Heart left ventricle (tissue), 16 donors: ENCODE results near the gene DCLRE1A. TPM values are rescaled to one million over a fixed set of nuclear protein-coding genes. Genes with fewer than 3 reads are reported as not detected.

Experiments used
- ATAC-seq, 4 donors: fragments of 200-7000 bp; cut with Tn5 transposase; one replicate each; pipeline ENCODE4 v1.9.1; 2020 to 2022; ENCODE audit warnings: moderate library complexity in 4 of 4, mild to moderate bottlenecking in 3 of 4, moderate number of reproducible peaks in 1 of 4
- DNase-seq, 5 donors: peaks; one replicate each; pipeline ENCODE4 v3.0.0-alpha.2; 2020
- H3K27ac ChIP-seq, 12 donors: fragments of 200-600 bp; sonication (generic) in 4 of 12; one replicate each; pipeline versions ENCODE4 v1.5.0 to v1.8.0; 2016 to 2022; ENCODE audit warnings: mild to moderate bottlenecking in 2 of 12
- H3K27me3 ChIP-seq, 9 donors: fragments of 200-600 bp; sonication (generic) in 2 of 9; one replicate each; pipeline versions ENCODE4 v1.5.1 to v1.8.0; 2016 to 2022; ENCODE audit warnings: mild to moderate bottlenecking in 3 of 9
- H3K36me3 ChIP-seq, 9 donors: fragments of 200-600 bp; sonication (generic) in 2 of 9; one replicate each; pipeline versions ENCODE4 v1.5.0 to v1.8.0; 2018 to 2022; ENCODE audit warnings: mild to moderate bottlenecking in 2 of 9
- H3K4me1 ChIP-seq, 12 donors: fragments of 200-600 bp; sonication (generic) in 4 of 12; one replicate each; pipeline versions ENCODE4 v1.5.0 to v1.8.0; 2016 to 2022; ENCODE audit warnings: mild to moderate bottlenecking in 3 of 12
- H3K4me3 ChIP-seq, 12 donors: fragments of 200-600 bp; sonication (generic) in 4 of 12; one replicate each; pipeline versions ENCODE4 v1.5.0 to v1.8.0; 2017 to 2022; ENCODE audit warnings: mild to moderate bottlenecking in 9 of 12, moderate library complexity in 4 of 12
- H3K9me3 ChIP-seq, 12 donors: fragments of 200-600 bp; sonication (generic) in 4 of 12; one replicate each; pipeline versions ENCODE4 v1.5.0 to v1.8.0; 2016 to 2022; ENCODE audit warnings: mild to moderate bottlenecking in 1 of 12
- POLR2A ChIP-seq, 2 donors: fragments of 450-650 bp; IDR thresholded peaks; one replicate each; pipeline ENCODE4 v1.6.1; 2017; ENCODE audit warnings: antibody characterized with exemption in 2 of 2, mild to moderate bottlenecking in 2 of 2, moderate library complexity in 2 of 2
- WGBS, 4 donors: extraction: QIAGEN DNeasy Blood & Tissue Kit in 2 of 4; methylation state at CpG; one replicate each; pipeline versions ENCODE4 v1.1.5 to v1.1.7; 2013 to 2018; 5-methylcytosine and 5-hydroxymethylcytosine counted together
- intact Hi-C, 10 donors: fragments of 100-400 bp; cut with DNase I; formaldehyde crosslinking; loops; one replicate each; pipeline versions ENCODE4 v1.11.1 to v1.14.2; 2022
- long read RNA-seq, 3 donors: library from polyadenylated mRNA; unstranded; transcript quantifications; one replicate each; pipeline ENCODE4 v2.0.0, GENCODE V29; 2020 to 2021
- polyA plus RNA-seq, 2 donors: library from polyadenylated mRNA; stranded (reverse); fragments of 200-250 nt; gene quantifications; one replicate each; pipeline ENCODE4 v1.2.3, GENCODE V29; 2013
- total RNA-seq, 9 donors: library from RNA; depleted of rRNA in 2 of 9; stranded (reverse); fragments of >200 nt in 2 of 9; fragmentation: NEBNext Ultra II Directional in 3 of 9; extraction: Animal tissue kit (Norgen Biotek cat#: 25700) in 3 of 9; gene quantifications; one replicate each; pipeline versions ENCODE4 v1.1.0 to v1.2.4, GENCODE V29; 2016 to 2023
- TF ChIP-seq, protein P1 (sequence below), 12 donors: fragments of 200-600 bp; sonication (generic) in 4 of 12; IDR thresholded peaks; one replicate each; pipeline versions ENCODE4 v1.5.0 to v1.8.0; 2018 to 2022; ENCODE audit warnings: antibody characterized with exemption in 12 of 12, mild to moderate bottlenecking in 5 of 12
- donor health status: ischemic (EF 13 %, LVEDD 7.1; RV severe dilation, severe dysfunction).
- donor health status: healthy with polysubstance abuse.
- donor health status: DM: no; HTN: yes; CAD: no.
- donor health status: DM: no; HTN: no; CAD: no.
- donor health status: ischemic (EF 25% LVEDD 6.9; RV normal size, moderate dysfunction).
- donor health status: ischemic (EF 25% LVEDD 5.7; RV mildly dilated, moderate dysfunction).
- donor health status: healthy.
- donor health status: DM: yes; HTN: yes; CAD: no.
- donor health status: ischemic (EF 35%, LVEDD 5.7; RV mildly dilated, moderate dysfunction).
- donor health status: nonischemic (EF 11% LVEDD 7.7; RV severe dilation, severe dysfunction).
- donor health status: DM: yes; HTN: yes; CAD: no.
- donor health status: PGD.
- donor health status: ischemic (EF 29% LVEDD 5.4; RV normal size, mild dysfunction).
- donor health status: nonischemic (EF 23%, LVEDD 6.1; RV moderate dilation, normal function).

Gene DCLRE1A
- total RNA-seq (1 to 10 TPM; 5.1 to 8.5 (median 6.3) TPM), polyA plus RNA-seq (1 to 10 TPM; 3.5 to 6.1 TPM)
- long read RNA-seq, donor 1, full-length matches to known transcripts, result 4 of 6 reads
- long read RNA-seq, donor 1, partial matches to known transcripts, result 2 of 6 reads
- long read RNA-seq, donor 1, other reads (novel, unspliced or antisense), result 0 of 6 reads
- long read RNA-seq, donor 2, full-length matches to known transcripts, result 6 of 17 reads
- long read RNA-seq, donor 2, partial matches to known transcripts, result 10 of 17 reads
- long read RNA-seq, donor 2, other reads (novel, unspliced or antisense), result 1 of 17 reads
- long read RNA-seq, donor 3, full-length matches to known transcripts, result 5 of 9 reads
- long read RNA-seq, donor 3, partial matches to known transcripts, result 3 of 9 reads
- long read RNA-seq, donor 3, other reads (novel, unspliced or antisense), result 1 of 9 reads

DNA sequence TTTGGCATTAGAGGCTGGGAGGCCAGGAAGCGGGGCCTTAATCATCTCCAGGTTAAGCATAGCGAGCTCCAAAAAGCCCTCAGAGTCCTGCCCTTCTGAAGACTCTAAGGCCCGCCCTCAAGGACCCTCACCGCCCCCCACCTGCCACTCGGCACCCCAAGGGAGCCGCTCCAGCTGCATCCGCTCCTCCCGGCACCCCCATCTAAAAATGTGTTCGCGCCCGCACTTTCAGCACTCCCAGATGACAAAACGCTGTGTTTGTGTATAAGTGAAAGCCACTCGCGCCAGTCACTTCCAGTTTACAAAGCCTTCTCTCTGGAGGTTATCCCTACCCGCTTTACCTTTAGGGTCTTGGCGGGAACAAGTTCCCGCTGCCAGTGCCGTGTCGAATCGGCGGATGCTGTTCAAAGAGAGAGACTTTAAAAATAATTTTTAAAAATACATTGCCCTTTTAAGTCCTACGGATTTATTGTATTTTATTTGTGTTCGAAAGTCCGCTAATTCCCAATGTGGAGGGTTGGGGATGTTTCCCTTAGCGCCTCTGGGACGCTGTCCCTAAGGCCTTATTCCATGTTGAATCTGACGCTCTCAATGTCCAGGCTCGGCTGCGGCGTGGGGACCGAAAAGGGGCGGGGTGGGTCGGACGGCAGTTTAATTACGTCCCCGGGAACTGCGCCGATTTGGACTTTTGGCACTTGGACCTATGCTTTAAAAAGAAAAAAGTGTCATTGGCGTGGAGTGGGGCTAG is at the start of gene DCLRE1A, which contains the start of gene NHLRC2:
Gene DCLRE1A (minus strand): TSS at position 70 of the 748 bp plus-strand sequence. CDS start 900 bp downstream, outside the sequence.
Gene NHLRC2 (plus strand): TSS at position 649 of the 748 bp plus-strand sequence. CDS start 212 bp downstream, outside the sequence.
- intact Hi-C loops, result loop anchor here in 7 of 10 donors (5.0 to 10.0 kb wide), 4 partner anchors 169 to 248 kb away; partner anchors contain the start of gene ADRB1 (in 4 of the 7)
- ATAC-seq (peak; percentile 72 to 88 (median 86)), DNase-seq (peak; percentile 81 to 90 (median 86))
- TF ChIP-seq, protein P1, sequence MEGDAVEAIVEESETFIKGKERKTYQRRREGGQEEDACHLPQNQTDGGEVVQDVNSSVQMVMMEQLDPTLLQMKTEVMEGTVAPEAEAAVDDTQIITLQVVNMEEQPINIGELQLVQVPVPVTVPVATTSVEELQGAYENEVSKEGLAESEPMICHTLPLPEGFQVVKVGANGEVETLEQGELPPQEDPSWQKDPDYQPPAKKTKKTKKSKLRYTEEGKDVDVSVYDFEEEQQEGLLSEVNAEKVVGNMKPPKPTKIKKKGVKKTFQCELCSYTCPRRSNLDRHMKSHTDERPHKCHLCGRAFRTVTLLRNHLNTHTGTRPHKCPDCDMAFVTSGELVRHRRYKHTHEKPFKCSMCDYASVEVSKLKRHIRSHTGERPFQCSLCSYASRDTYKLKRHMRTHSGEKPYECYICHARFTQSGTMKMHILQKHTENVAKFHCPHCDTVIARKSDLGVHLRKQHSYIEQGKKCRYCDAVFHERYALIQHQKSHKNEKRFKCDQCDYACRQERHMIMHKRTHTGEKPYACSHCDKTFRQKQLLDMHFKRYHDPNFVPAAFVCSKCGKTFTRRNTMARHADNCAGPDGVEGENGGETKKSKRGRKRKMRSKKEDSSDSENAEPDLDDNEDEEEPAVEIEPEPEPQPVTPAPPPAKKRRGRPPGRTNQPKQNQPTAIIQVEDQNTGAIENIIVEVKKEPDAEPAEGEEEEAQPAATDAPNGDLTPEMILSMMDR (IDR thresholded peaks at IDR 0.05), result no peak
- TF ChIP-seq POLR2A (IDR thresholded peaks at IDR 0.05), result peak in 1 of 2 donors; percentile 33
- Histone ChIP-seq H3K9me3 (no peaks in the 10 kb centered on the region), H3K27me3 (no peaks in the 10 kb centered on the region), H3K4me1 (peaks cover 0 to 59% (median 42%) of the 10 kb centered on the region in 12 donors), H3K4me3 (peak within 1 kb of the TSS; percentile 63 to 97 (median 88)), H3K36me3 (peaks cover 0 to 16% (median 8%) of the 10 kb centered on the region in 9 donors), H3K27ac (peak within 1 kb of the TSS; percentile 79 to 98 (median 95))
- 0% methylated on average over 36 to 39 of the region's 39 CpGs for WGBS, 4 donors

DNA sequence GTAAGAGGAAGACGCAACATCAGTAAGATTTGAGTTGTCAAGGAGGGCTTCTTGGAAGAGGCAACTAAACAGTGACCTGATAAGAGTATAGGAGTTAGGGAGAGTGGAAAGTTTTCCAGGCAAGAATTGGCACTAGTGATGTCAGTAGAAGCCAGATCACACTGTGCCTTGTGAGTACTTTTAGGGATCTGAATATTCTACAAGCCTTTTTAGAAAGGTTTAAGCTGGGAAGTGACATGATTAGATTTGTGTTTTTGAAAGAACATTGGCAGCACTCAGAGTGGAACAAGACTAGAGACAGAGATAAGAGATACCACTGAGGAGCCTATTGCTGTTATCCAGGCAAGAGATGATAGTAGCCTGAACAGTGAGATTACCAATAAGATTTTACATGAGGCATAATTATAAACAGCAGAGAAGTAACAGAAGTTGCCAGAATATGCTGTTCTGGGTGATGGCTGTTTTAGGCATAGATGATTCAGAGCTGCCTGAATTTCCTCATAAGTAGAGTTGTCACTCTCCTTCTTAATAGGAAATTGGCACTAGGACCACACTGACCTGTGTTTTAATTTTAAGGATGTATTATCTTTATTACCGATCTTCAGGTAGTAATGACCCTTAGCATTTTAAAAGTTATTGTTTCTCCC is 46.2 kb upstream of the DCLRE1A start:
- DNase-seq (no peak), ATAC-seq (peak; percentile 82 to 93 (median 88))
- no peaks in the 10 kb centered on the region for H3K9me3 ChIP-seq
- intact Hi-C loops, result loop anchor here in 6 of 10 donors (5.0 to 10.0 kb wide), 6 partner anchors 142 to 205 kb away; partner anchors contain the start of gene ADRB1 (in 6 of the 6)
- peak overlapping the region in 10 of 12 donors; percentile 10 to 58 (median 34) for H3K27ac ChIP-seq
- peaks cover 0 to 72% (median 58%) of the 10 kb centered on the region in 9 donors for H3K36me3 ChIP-seq
- H3K4me3 ChIP-seq, result no peak overlapping the region
- TF ChIP-seq, protein P1 (IDR thresholded peaks at IDR 0.05), result no peak
- TF ChIP-seq POLR2A (IDR thresholded peaks at IDR 0.05), result no peak
- H3K4me1 ChIP-seq, result peaks cover 0 to 25% (median 1%) of the 10 kb centered on the region in 12 donors
- H3K27me3 ChIP-seq, result no peaks in the 10 kb centered on the region
- WGBS, 4 donors, result 57 to 77% (median 69%) methylated on average over 2 of the region's 2 CpGs

DNA sequence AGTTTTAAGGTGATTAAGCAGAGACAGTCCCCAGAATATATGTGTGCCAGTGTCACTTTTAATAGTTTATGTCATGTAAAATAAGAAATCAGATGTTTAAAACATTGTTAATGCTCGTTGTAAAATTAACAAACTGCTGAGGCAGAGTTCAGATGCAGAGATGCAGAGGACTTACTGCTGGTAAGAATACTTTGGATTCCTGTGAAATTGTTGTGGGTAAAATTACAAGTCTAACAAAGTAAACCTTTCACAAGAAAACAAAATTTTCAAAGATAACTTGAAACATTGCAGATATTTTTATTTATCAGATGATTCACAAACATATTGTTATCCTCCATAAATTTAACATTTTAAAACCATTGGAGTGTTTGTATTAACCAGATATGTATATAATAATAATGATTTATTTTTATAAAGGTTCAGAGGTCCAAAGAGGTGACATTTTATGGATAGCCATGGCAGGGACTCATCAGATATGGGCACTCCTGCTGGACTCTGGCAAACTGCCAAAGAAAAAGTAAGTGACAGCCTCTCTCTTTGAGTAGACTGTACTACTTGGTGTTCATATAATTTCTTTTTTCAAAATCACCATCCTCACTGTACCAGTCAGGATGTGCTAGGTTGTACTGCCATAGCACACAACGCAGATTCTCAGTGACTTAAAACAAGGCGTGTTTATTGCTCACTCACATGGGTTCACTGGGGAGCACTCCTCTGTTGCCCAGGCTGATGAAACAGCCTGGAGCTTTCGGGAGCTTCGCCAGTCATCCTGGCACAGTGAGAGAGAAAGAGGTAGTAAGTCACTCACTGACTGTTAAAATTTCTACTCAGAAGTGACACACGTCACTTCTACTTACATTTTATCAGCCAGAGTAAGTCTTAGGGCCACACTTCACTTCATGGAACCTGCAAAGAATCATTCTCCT is 44.1 kb upstream of the DCLRE1A start:
- intact Hi-C loops, result loop anchor here in 6 of 10 donors (10.0 kb wide), 4 partner anchors 147 to 207 kb away; partner anchors contain the start of gene ADRB1 (in 4 of the 6)

More for the DNA sequence above, 44.1 kb upstream of the DCLRE1A start:
- TF ChIP-seq, protein P1 (IDR thresholded peaks at IDR 0.05), result no peak
- TF ChIP-seq POLR2A (IDR thresholded peaks at IDR 0.05), result no peak
- peaks cover 0 to 45% (median 9%) of the 10 kb centered on the region in 12 donors for H3K4me1 ChIP-seq
- H3K36me3 ChIP-seq, result peaks cover 0 to 51% (median 39%) of the 10 kb centered on the region in 9 donors
- no peaks in the 10 kb centered on the region for H3K9me3 ChIP-seq
- peak in 4 of 5 donors; percentile 18 to 57 (median 41) for DNase-seq
- no peaks in the 10 kb centered on the region for H3K27me3 ChIP-seq
- WGBS, 4 donors, result 58 to 62% (median 60%) methylated on average over 6 of the region's 6 CpGs
- ATAC-seq, result peak; percentile 53 to 81 (median 74)
- H3K4me3 ChIP-seq, result no peak overlapping the region
- peak overlapping the region in 9 of 12 donors; percentile 5 to 51 (median 42) for H3K27ac ChIP-seq
